Skeletal muscle tissue (tissue), 4 donors: ENCODE data around the gene VWA1. TPM values are rescaled to one million over a fixed set of nuclear protein-coding genes. Genes with fewer than 3 reads are reported as not detected.

Experiments used
- H3K27ac ChIP-seq: one replicate; pipeline ENCODE4 v1.7.0; 2013; ENCODE audit warnings: mild to moderate bottlenecking, low read depth, low read length, inconsistent platforms
- H3K27me3 ChIP-seq, 3 donors: one replicate each; pipeline ENCODE4 v1.7.0; 2013; ENCODE audit warnings: low read length in 3 of 3; ENCODE audit not compliant: control insufficient read depth in 3 of 3, insufficient read depth in 3 of 3
- H3K36me3 ChIP-seq, 3 donors: one replicate each; pipeline ENCODE4 v1.7.0; 2013; ENCODE audit warnings: low read length in 3 of 3; ENCODE audit not compliant: control insufficient read depth in 3 of 3, insufficient read depth in 3 of 3
- H3K4me1 ChIP-seq, 3 donors: one replicate each; pipeline ENCODE4 v1.7.0; 2013; ENCODE audit warnings: low read length in 3 of 3, mild to moderate bottlenecking in 3 of 3; ENCODE audit not compliant: control insufficient read depth in 3 of 3, insufficient read depth in 3 of 3
- H3K4me3 ChIP-seq, 3 donors: one replicate each; pipeline ENCODE4 v1.7.0; 2013; ENCODE audit warnings: low read length in 3 of 3
- H3K9ac ChIP-seq, 3 donors: one replicate each; pipeline ENCODE4 v1.7.0; 2013; ENCODE audit warnings: low read length in 3 of 3, mild to moderate bottlenecking in 3 of 3, moderate library complexity in 2 of 3, low read depth in 1 of 3
- H3K9me3 ChIP-seq, 3 donors: one replicate each; pipeline ENCODE4 v1.7.0; 2013; ENCODE audit warnings: low read length in 3 of 3; ENCODE audit not compliant: control insufficient read depth in 3 of 3
- total RNA-seq: library from RNA; depleted of rRNA; stranded (reverse); fragments of >200 nt; gene quantifications from one replicate; pipeline ENCODE4 v1.2.3, GENCODE V29; 2014
- donor health status: Osteomylitis.

VWA1 gene
- total RNA-seq, 1 donor from 2014 or later = 11.0 TPM

GRCh38 chr1:1491601-1492000, 56.1 kb downstream of the VWA1 start:
- Histone ChIP-seq H3K36me3 (peaks cover 36 to 44% (median 38%) of the 10 kb centered on the region in 3 donors), H3K9me3 (no peaks in the 10 kb centered on the region), H3K9ac (no peak overlapping the region), H3K27ac (no peak overlapping the region), H3K27me3 (no peaks in the 10 kb centered on the region), H3K4me3 (no peak overlapping the region), H3K4me1 (no peaks in the 10 kb centered on the region)

Other genes starting within 250 kb of the VWA1 start
- gene TNFRSF18, start 229.1 kb upstream of the VWA1 start, total RNA-seq = 1.6 TPM
- gene TNFRSF4, start 221.5 kb upstream of the VWA1 start, total RNA-seq = 0.52 TPM
- gene SDF4, start 203.7 kb upstream of the VWA1 start, total RNA-seq = 28.2 TPM
- 10.4 TPM for gene B3GALT6, start 203.5 kb upstream of the VWA1 start, total RNA-seq
- 1.0 TPM for gene C1QTNF12, start 189.0 kb upstream of the VWA1 start, total RNA-seq
- gene UBE2J2, start 161.8 kb upstream of the VWA1 start, total RNA-seq = 28.7 TPM
- 0.52 TPM for gene SCNN1D, start 155.3 kb upstream of the VWA1 start, total RNA-seq
- gene ACAP3, start 127.8 kb upstream of the VWA1 start, total RNA-seq = 23.5 TPM
- 4.7 TPM for gene PUSL1, start 127.1 kb upstream of the VWA1 start, total RNA-seq
- 27.1 TPM for gene INTS11, start 111.0 kb upstream of the VWA1 start, total RNA-seq
- gene CPTP, start 110.9 kb upstream of the VWA1 start, total RNA-seq = 8.4 TPM
- gene TAS1R3, start 104.4 kb upstream of the VWA1 start, total RNA-seq = 1.6 TPM
- 44.9 TPM for gene DVL1, start 86.3 kb upstream of the VWA1 start, total RNA-seq
- gene MXRA8, start 77.1 kb upstream of the VWA1 start, total RNA-seq = 60.0 TPM
- 51.7 TPM for gene AURKAIP1, start 60.5 kb upstream of the VWA1 start, total RNA-seq
- gene CCNL2, start 36.4 kb upstream of the VWA1 start, total RNA-seq = 55.3 TPM
- 75.7 TPM for gene MRPL20, start 28.4 kb upstream of the VWA1 start, total RNA-seq
- gene ANKRD65, start 14.4 kb upstream of the VWA1 start, total RNA-seq = 5.7 TPM
- gene ATAD3C, start 14.0 kb downstream of the VWA1 start, total RNA-seq = not detected
- 16.7 TPM for gene ATAD3B, start 36.1 kb downstream of the VWA1 start, total RNA-seq
- 6.8 TPM for gene ATAD3A, start 76.5 kb downstream of the VWA1 start, total RNA-seq
- 2.1 TPM for gene TMEM240, start 104.9 kb downstream of the VWA1 start, total RNA-seq
- 40.2 TPM for gene SSU72, start 139.2 kb downstream of the VWA1 start, total RNA-seq
- gene FNDC10, start 164.4 kb downstream of the VWA1 start, total RNA-seq = not detected
- 49.6 TPM for gene MIB2, start 179.8 kb downstream of the VWA1 start, total RNA-seq
- 17.2 TPM for gene MMP23B, start 196.5 kb downstream of the VWA1 start, total RNA-seq
- gene CDK11B, start 223.3 kb downstream of the VWA1 start, total RNA-seq = 8.4 TPM